Kidney tubule cell (primary cell): ENCODE data around the gene CDSN.

Source experiments
- DNase-seq: peaks from one replicate; pipeline ENCODE4 v3.0.0-alpha.2; 2018; ENCODE audit warnings: low spot score

Gene CDSN

DNA sequence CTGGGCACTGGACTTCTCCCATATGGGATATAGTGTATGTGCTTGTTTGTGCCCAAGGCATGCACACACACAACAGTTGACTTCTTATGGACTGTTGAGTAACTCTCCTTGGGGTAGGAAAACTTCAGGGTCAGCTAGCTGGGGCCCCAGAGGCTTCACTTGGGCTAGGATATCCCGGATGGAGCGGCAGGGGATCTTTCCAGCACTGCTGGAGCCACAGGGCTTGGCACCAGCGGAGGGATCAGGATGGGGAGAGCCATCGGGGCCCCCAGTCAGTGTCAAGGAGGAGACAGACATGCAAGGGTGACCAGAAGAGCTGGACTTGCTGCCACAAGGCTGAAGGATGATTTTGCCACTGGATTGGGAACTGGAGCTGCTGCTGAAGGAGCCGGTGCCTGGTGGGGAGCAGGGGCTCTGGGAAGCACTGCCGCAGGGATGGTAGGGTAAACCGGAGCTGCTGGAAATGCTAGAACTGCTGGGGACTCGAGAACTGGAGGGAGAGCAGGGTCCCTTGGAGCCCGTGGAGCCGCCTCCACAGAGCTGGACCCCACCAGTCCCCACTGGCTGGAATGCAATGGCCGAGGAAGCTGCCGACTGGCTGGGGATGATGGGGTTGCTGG, 4.2 kb downstream of the CDSN start:
- no peak for DNase-seq

DNA sequence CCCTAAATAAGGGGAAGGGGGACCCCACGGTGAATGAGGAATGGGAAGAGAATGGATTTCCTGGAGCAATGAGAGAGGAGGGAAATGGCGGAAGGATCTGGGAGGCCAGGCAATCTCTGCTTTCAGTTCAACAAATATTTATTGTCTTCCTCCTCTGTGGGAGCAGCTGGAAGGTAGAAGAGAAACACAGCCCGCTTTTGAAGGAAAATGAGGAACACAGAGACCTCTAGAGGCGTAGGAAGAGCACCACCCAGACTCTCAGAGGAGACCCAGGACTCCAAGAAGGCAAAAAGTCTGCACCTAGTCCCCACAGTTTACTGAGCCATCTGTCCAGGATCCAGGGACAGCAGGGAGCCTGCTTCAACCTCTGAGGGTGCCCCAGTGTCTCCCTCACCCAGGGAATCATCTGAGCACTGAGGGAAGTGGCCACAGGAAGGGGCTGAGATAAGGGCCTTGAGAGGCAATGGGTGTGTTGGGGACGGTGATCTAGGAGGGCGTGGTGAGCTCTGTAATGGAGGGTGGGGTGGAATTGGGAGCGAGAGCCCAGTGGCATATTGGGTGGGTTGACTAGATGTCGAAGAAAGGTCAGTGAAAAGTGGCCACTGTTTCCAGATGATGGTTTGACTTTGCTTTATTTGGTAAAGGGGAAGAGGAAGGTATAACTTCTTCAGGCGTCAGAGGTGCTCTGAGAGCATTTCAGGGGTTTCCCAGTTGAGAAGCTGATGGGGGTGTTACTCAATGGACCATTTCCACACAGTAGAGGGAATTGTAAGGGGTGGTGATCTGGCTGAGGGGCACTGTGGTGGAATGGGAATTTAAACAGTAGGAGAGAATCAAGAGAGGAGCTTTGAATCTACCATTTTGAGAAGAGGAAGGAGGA, 5.0 kb downstream of the CDSN start:
- DNase-seq, result peak; percentile 54

GRCh38 chr6:31114541-31114878, 5.7 kb downstream of the CDSN start, which contains the start of gene PSORS1C1:
Gene PSORS1C1 (plus strand): TSS chr6:31114800. CDS start chr6:31129633, 14,833 bp downstream.
- peak; percentile 97 for DNase-seq

- DNase-seq, result no peak
Observed at GRCh38 chr6:31113861-31114540, 6.2 kb downstream of the CDSN start.

- no peak for DNase-seq
Observed at GRCh38 chr6:31112478-31112877, 7.8 kb downstream of the CDSN start, which contains the start of gene C6orf15. Gene C6orf15 (minus strand): TSS chr6:31112575. CDS start chr6:31112555, 20 bp downstream.

GRCh38 chr6:31111712-31112111, 8.5 kb downstream of the CDSN start:
- DNase-seq, result no peak

DNA sequence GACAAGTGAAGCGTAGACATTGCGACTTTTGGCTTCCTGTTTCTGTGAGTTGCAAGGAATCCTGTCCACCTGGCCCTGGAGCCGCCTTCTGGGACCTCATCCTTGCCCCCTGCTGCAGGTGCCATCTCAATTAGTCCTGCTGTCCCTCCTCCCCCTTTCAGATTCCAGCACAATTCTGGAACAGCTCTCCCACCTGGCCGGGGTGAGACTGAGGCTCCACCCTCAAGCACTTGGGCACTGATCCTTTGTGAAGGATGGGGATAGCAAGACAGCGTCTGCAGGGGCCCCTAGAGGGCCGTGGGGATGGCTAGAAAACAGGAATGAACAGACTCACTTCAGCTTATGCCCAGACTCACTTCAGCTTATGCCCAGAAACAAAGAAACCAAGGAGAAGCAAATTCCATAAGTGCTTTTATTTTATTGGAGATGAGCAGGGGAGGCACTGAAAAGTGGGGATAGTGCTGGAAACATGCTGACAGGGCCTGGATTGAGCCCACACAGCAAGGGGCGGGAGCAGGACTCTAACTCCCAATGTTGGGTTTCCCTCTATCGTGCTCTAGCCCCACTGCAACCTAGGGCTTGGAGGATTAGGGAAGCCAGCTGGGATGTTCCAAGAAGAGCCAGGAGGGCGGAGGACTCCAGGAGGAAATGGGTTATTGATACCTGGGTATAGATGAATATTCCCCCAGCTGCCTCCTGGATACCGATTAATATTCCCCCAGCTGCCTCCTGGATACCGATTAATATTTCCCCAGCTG, 9.2 kb downstream of the CDSN start:
- no peak for DNase-seq

GRCh38 chr6:31107052-31107451, 13.2 kb downstream of the CDSN start:
- no peak for DNase-seq

DNA sequence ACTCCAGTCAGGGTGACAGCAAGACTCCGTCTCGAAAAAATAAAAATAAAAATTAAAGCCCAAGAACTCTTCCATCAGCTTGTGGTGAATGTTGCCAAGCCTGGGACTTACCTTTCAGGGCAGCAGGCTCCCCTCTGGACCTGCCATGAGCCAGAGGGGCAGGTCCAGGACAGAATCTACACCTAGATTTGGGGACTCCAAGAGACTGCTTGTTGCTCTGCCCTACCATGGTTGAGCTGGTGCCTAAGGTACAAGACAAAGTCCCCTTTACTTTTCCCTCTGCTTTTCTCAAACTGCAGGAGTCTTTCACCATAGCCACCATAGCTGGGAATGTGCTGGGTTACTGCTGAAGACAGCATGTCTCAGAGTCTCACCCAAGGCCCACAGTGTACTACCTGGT, 17.1 kb downstream of the CDSN start:
- no peak for DNase-seq

GRCh38 chr6:31098449-31098938, 21.8 kb downstream of the CDSN start:
- no peak for DNase-seq

DNA sequence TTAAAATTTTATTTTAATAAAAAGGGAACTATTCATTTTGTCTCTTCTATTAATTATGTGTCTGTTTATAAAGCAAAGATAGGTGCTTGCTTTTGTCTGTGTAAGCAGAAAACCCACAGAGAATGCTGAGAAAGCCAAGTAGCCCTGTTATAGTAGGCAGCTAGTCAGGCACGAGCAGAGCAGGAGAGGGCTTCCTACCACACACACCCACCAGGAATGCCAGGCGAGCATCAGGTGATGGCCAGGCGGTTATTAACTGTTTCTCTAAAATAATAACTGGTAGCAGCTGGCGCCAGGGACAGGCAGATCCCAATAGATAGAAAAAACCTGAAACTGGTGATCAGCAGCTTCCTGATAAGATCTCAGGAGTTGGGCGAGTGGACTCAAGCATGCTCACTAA, 23.6 kb downstream of the CDSN start:
- no peak for DNase-seq

DNA sequence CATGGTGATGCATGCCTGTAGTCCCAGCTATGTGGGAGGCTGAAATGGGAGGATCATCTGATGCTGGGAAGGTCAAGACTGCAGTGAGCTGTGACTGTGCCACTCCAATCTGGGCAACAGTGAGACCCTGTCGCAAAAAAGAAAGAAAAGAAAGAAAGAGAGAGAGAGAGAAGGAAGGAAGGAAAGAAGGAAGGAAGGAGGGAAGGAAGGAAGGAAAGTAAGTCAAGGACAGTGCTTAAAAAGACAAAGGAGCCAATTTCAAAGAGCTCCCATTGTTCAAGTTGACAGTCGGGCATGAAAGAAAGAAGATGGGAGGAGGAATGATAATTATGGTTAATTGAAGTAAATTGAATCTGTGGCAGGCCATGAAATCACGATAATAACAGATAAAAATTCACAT, 24.0 kb downstream of the CDSN start:
- no peak for DNase-seq

DNA sequence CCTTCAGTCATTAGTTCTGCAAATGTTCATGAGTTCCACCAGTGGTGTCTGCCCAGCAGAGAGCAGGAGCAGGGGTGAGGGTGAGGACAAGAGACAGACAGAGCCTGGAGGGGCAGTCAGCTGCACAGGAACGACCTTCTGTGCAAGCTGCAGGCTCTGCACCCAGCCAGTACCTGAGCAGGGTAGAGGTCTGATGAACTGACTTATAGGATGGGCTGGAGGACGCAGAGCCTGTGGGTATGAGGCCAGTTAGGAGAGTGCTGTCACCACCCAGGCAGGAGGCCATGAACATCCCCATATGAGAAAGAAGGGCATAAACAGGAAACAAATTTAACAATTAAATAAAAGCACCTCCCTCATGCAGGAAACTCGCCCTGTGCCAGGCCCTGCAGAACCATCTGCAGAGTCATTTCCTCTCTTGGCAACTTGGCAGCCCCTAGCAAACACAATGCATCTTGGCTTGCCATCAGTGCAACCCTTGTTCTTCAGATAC, 25.8 kb downstream of the CDSN start:
- DNase-seq, result no peak

DNA sequence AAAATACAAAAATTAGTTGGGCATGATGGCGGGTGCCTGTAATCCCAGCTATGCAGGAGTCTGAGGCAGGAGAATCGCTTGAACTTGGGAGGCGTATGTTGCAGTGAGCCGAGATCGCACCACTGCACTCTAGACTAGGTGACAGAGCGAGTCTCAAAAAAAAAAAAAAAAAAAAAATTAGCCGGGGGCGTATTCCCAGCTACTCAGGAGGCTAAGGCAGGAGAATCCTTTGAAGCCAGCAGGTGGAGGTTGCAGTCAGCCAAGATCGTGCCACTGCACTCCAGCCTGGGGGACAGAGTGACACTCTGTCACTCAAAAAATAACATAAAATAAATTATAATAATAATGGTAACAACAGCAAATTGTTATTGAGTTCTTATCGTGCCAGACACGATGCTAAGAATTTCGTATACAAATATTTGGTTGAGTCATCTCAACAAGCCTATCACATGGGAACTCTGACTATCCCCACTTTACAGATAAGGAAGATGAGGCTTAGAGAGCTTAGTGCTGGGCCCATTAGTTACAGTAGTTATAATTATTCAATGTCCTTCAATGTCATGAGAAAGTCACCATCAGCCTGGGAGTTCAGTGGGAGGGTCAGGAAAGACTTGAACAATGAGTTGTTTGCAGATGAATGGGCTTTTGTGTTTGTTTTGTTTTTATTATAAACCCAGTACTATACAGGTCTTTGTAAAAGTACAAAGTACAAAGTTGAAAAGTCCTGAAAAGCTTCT, 27.3 kb downstream of the CDSN start:
- DNase-seq, result no peak

GRCh38 chr6:31092238-31092637, 28.0 kb downstream of the CDSN start:
- no peak for DNase-seq

GRCh38 chr6:31091680-31092079, 28.6 kb downstream of the CDSN start:
- no peak for DNase-seq

- no peak for DNase-seq
Observed at GRCh38 chr6:31090973-31091364, 29.3 kb downstream of the CDSN start.

DNA sequence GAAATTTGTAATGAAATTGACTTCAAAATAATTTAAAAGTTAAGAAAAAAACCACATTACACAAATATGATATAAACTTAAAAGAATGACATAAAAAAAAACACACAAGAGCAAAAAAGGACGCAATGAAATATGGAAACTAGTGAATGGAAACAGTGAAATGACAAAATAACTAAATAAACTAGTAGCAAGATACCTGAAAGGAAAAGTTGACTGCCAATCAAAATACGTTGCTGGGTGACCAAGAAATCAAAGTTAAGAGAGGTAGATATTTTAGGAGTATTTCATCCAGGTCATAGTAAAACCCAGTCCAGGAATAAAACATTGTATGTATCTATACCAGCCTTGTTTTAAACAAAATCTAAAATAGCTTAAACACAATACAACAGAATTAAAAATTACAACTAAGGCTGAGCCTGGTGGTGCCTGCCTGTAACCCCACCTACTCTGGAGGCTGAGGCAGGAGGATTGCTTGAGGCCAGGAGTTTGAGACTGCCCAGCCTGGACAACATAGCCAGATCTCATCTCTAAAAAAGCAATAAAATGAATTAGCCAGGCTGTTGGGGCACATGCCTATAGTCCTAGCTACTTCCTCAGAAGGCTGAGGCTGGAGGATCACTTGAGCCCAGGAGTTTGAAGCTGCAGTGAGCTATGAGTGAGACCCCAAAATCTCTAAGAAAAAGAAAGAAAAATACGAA, 29.8 kb downstream of the CDSN start:
- no peak for DNase-seq

DNA sequence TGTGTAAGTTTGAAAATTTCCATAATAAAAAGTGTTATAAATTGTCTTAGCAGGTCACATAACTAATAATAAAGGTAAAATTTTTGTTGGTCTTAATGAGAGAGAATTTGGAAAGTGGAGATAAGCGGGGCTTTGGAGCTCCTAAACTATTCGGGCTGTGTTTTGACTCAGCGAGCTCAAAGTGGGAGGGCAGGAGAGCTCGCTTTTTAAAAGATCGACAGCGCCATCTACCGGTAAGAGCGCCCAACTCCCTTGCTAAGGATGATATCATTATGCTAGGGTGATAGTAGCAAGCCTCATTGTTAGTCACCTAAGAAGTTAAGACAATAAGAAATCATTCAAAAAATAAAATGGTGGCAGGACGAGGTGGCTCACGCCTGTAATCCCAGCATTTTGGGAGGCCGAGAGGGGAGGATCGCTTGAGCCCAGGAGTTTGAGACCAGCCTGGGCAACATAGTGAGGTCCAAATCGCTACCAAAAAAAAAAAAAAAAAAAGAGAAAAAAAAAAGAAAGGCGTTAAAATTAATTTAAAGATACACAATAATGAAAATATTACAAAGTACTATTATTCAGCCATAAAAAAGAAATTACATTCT, 32.7 kb downstream of the CDSN start:
- peak; percentile 91 for DNase-seq

DNA sequence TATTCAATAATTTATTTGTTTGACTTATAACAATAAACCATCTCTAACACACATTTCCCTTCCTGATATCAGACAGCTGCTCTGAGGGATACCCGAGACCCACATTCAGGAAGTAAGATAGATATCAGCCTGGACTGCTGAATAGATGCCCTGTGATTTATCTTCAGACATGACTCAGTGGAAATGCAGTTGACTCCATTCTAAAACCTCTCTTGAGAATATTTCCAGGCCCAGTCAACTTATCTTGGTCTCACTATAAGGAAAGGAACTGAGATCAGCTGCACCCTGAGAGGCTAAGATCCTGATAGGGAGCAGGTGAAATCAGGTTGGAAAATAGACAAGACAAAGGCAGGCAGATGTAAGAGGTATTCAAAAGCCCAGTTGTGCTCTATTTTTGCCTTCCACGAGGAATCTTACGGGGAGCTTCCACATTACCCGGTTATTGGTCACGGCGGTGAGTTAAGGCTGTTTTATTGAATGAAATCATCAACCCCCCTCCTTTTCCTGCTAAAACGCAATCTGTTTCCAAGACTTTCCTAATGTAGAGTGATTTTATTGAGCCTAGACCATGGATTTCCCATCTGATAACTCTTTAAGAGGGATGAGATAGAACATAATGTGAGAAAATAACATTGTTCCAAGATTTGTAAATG, 33.3 kb downstream of the CDSN start:
- peak; percentile 89 for DNase-seq
